ENCODE measurements around the gene ITGA8.

Gene ITGA8

GRCh38 chr10:15745751-15746150 lies 26.0 kb upstream of the ITGA8 start:
- Histone ChIP-seq H3K4me1 (ENCODE audit: insufficient read depth, low read length) (no peaks in the 10 kb centered on the region), H3K9ac (ENCODE audit: low read depth, low read length) (no peak overlapping the region), H3K27ac (ENCODE audit: low read length) (no peak overlapping the region), H3K27me3 (ENCODE audit: insufficient read depth, low read length) (no peaks in the 10 kb centered on the region), H3K36me3 (ENCODE audit: insufficient read depth, low read depth, low read length) (no peaks in the 10 kb centered on the region), H3K4me3 (ENCODE audit: low read length) (no peak overlapping the region), H3K9me3 (ENCODE audit: insufficient read depth, low read depth, low read length) (no peaks in the 10 kb centered on the region)

- H3K27ac ChIP-seq (ENCODE audit: low read length): no peak overlapping the region
- H3K4me1 ChIP-seq (ENCODE audit: insufficient read depth, low read length): no peaks in the 10 kb centered on the region; the same call in 1 of the 2 replicates
- no peaks in the 10 kb centered on the region for H3K9me3 ChIP-seq (ENCODE audit: insufficient read depth, low read depth, low read length)
- no peak overlapping the region for H3K4me3 ChIP-seq (ENCODE audit: low read length)
- H3K9ac ChIP-seq (ENCODE audit: low read depth, low read length): no peak overlapping the region
- H3K27me3 ChIP-seq (ENCODE audit: insufficient read depth, low read length): no peaks in the 10 kb centered on the region
- H3K36me3 ChIP-seq (ENCODE audit: insufficient read depth, low read depth, low read length): no peaks in the 10 kb centered on the region
Observed at GRCh38 chr10:15744217-15744865, 24.6 kb upstream of the ITGA8 start.

GRCh38 chr10:15743443-15743842 lies 23.7 kb upstream of the ITGA8 start:
- Histone ChIP-seq H3K4me3 (ENCODE audit: low read length) (no peak overlapping the region), H3K27ac (ENCODE audit: low read length) (no peak overlapping the region), H3K4me1 (ENCODE audit: insufficient read depth, low read length) (no peaks in the 10 kb centered on the region; the same call in 1 of the 2 replicates), H3K9me3 (ENCODE audit: insufficient read depth, low read depth, low read length) (no peaks in the 10 kb centered on the region), H3K27me3 (ENCODE audit: insufficient read depth, low read length) (no peaks in the 10 kb centered on the region), H3K9ac (ENCODE audit: low read depth, low read length) (no peak overlapping the region), H3K36me3 (ENCODE audit: insufficient read depth, low read depth, low read length) (no peaks in the 10 kb centered on the region)

GRCh38 chr10:15742836-15743235 lies 23.1 kb upstream of the ITGA8 start:
- Histone ChIP-seq H3K4me3 (ENCODE audit: low read length) (no peak overlapping the region), H3K4me1 (ENCODE audit: insufficient read depth, low read length) (no peaks in the 10 kb centered on the region; the same call in 1 of the 2 replicates), H3K9ac (ENCODE audit: low read depth, low read length) (no peak overlapping the region), H3K9me3 (ENCODE audit: insufficient read depth, low read depth, low read length) (no peaks in the 10 kb centered on the region), H3K36me3 (ENCODE audit: insufficient read depth, low read depth, low read length) (no peaks in the 10 kb centered on the region), H3K27me3 (ENCODE audit: insufficient read depth, low read length) (no peaks in the 10 kb centered on the region), H3K27ac (ENCODE audit: low read length) (no peak overlapping the region)

- Histone ChIP-seq H3K27me3 (ENCODE audit: insufficient read depth, low read length) (no peaks in the 10 kb centered on the region), H3K9ac (ENCODE audit: low read depth, low read length) (no peak overlapping the region), H3K4me3 (ENCODE audit: low read length) (no peak overlapping the region), H3K27ac (ENCODE audit: low read length) (no peak overlapping the region), H3K36me3 (ENCODE audit: insufficient read depth, low read depth, low read length) (no peaks in the 10 kb centered on the region), H3K4me1 (ENCODE audit: insufficient read depth, low read length) (no peaks in the 10 kb centered on the region; the same call in 1 of the 2 replicates), H3K9me3 (ENCODE audit: insufficient read depth, low read depth, low read length) (no peaks in the 10 kb centered on the region)
Observed at GRCh38 chr10:15742102-15742501, 22.4 kb upstream of the ITGA8 start.

GRCh38 chr10:15741581-15741980 lies 21.9 kb upstream of the ITGA8 start:
- no peak overlapping the region for H3K9ac ChIP-seq (ENCODE audit: low read depth, low read length)
- H3K4me3 ChIP-seq (ENCODE audit: low read length): no peak overlapping the region
- H3K27ac ChIP-seq (ENCODE audit: low read length): no peak overlapping the region
- no peaks in the 10 kb centered on the region; the same call in 1 of the 2 replicates for H3K4me1 ChIP-seq (ENCODE audit: insufficient read depth, low read length)
- H3K9me3 ChIP-seq (ENCODE audit: insufficient read depth, low read depth, low read length): no peaks in the 10 kb centered on the region
- no peaks in the 10 kb centered on the region for H3K36me3 ChIP-seq (ENCODE audit: insufficient read depth, low read depth, low read length)
- H3K27me3 ChIP-seq (ENCODE audit: insufficient read depth, low read length): no peaks in the 10 kb centered on the region

GRCh38 chr10:15740261-15740660 lies 20.5 kb upstream of the ITGA8 start:
- H3K4me3 ChIP-seq (ENCODE audit: low read length): no peak overlapping the region
- H3K27ac ChIP-seq (ENCODE audit: low read length): no peak overlapping the region
- H3K9me3 ChIP-seq (ENCODE audit: insufficient read depth, low read depth, low read length): no peaks in the 10 kb centered on the region
- no peaks in the 10 kb centered on the region for H3K36me3 ChIP-seq (ENCODE audit: insufficient read depth, low read depth, low read length)
- H3K27me3 ChIP-seq (ENCODE audit: insufficient read depth, low read length): no peaks in the 10 kb centered on the region
- no peaks in the 10 kb centered on the region; the same call in 1 of the 2 replicates for H3K4me1 ChIP-seq (ENCODE audit: insufficient read depth, low read length)
- no peak overlapping the region for H3K9ac ChIP-seq (ENCODE audit: low read depth, low read length)

GRCh38 chr10:15739254-15739970 lies 19.7 kb upstream of the ITGA8 start:
- H3K4me3 ChIP-seq (ENCODE audit: low read length): no peak overlapping the region
- H3K9me3 ChIP-seq (ENCODE audit: insufficient read depth, low read depth, low read length): no peaks in the 10 kb centered on the region
- H3K9ac ChIP-seq (ENCODE audit: low read depth, low read length): no peak overlapping the region
- H3K36me3 ChIP-seq (ENCODE audit: insufficient read depth, low read depth, low read length): no peaks in the 10 kb centered on the region
- H3K4me1 ChIP-seq (ENCODE audit: insufficient read depth, low read length): no peaks in the 10 kb centered on the region; the same call in 1 of the 2 replicates
- H3K27ac ChIP-seq (ENCODE audit: low read length): no peak overlapping the region
- no peaks in the 10 kb centered on the region for H3K27me3 ChIP-seq (ENCODE audit: insufficient read depth, low read length)

GRCh38 chr10:15738270-15738925 lies 18.7 kb upstream of the ITGA8 start:
- Histone ChIP-seq H3K9me3 (ENCODE audit: insufficient read depth, low read depth, low read length) (no peaks in the 10 kb centered on the region; the same call in 1 of the 2 replicates), H3K4me1 (ENCODE audit: insufficient read depth, low read length) (no peaks in the 10 kb centered on the region; the same call in 1 of the 2 replicates), H3K36me3 (ENCODE audit: insufficient read depth, low read depth, low read length) (no peaks in the 10 kb centered on the region), H3K27ac (ENCODE audit: low read length) (no peak overlapping the region), H3K9ac (ENCODE audit: low read depth, low read length) (no peak overlapping the region), H3K27me3 (ENCODE audit: insufficient read depth, low read length) (no peaks in the 10 kb centered on the region), H3K4me3 (ENCODE audit: low read length) (no peak overlapping the region)

GRCh38 chr10:15737656-15738055 lies 17.9 kb upstream of the ITGA8 start:
- H3K27me3 ChIP-seq (ENCODE audit: insufficient read depth, low read length): no peaks in the 10 kb centered on the region
- no peak overlapping the region for H3K4me3 ChIP-seq (ENCODE audit: low read length)
- no peaks in the 10 kb centered on the region; the same call in 1 of the 2 replicates for H3K4me1 ChIP-seq (ENCODE audit: insufficient read depth, low read length)
- H3K9ac ChIP-seq (ENCODE audit: low read depth, low read length): no peak overlapping the region
- no peaks in the 10 kb centered on the region for H3K36me3 ChIP-seq (ENCODE audit: insufficient read depth, low read depth, low read length)
- no peaks in the 10 kb centered on the region; the same call in 1 of the 2 replicates for H3K9me3 ChIP-seq (ENCODE audit: insufficient read depth, low read depth, low read length)
- H3K27ac ChIP-seq (ENCODE audit: low read length): no peak overlapping the region

- no peaks in the 10 kb centered on the region for H3K36me3 ChIP-seq (ENCODE audit: insufficient read depth, low read depth, low read length)
- H3K4me3 ChIP-seq (ENCODE audit: low read length): no peak overlapping the region
- no peaks in the 10 kb centered on the region; the same call in 1 of the 2 replicates for H3K9me3 ChIP-seq (ENCODE audit: insufficient read depth, low read depth, low read length)
- H3K27ac ChIP-seq (ENCODE audit: low read length): no peak overlapping the region
- no peaks in the 10 kb centered on the region; the same call in 1 of the 2 replicates for H3K4me1 ChIP-seq (ENCODE audit: insufficient read depth, low read length)
- H3K9ac ChIP-seq (ENCODE audit: low read depth, low read length): no peak overlapping the region
- no peaks in the 10 kb centered on the region for H3K27me3 ChIP-seq (ENCODE audit: insufficient read depth, low read length)
Observed at GRCh38 chr10:15735763-15736162, 16.0 kb upstream of the ITGA8 start.
